Measurements from ENCODE around the gene TRPV2. TPM values are rescaled to one million over a fixed set of nuclear protein-coding genes. Genes with fewer than 3 reads are reported as not detected.

TRPV2 gene
- total and polyA plus RNA-seq, 2 of the 4 experiments (the other 2 are of a cell fraction), result 30.8 to 32.8 TPM

DNA sequence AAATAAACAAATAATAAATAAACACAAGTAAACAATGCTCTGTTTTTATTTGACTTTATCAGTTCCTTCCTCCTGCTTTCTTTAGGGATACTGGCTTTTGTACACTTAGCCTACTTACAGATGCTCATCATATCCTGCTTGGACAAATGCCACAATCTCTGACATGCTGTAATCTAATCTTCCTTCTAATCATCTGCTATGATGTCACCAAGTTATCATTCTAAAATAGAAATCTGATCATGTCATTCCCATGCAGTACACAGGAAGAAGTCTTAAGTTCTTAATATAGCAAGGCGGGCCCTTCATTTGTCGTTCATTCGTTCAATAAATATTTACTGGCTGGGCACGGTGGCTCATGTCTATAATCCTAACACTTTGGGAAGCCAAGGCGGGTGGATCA lies 43.6 kb upstream of the TRPV2 start:
- no peak overlapping the region for H3K14ac ChIP-seq (replicated peaks; ENCODE audit: low read depth, low read length)
- H3K79me1 ChIP-seq (ENCODE audit: low read depth in 1 of 2, low read length in 2 of 2), result no peaks in the 10 kb centered on the region
- WGBS, 2 experiments (ENCODE audit: extremely low coverage in 2 of 2, insufficient read length in 1 of 2), result no CpG with 5 or more reads among the region's 5 CpGs
- H4K5ac ChIP-seq (ENCODE audit: low read depth, low read length), result no peak overlapping the region
- intact Hi-C loops (cut with micrococcal nuclease) (no loop called here), in situ Hi-C loops (cut with MboI; ENCODE audit: low sequenced_read_pairs) (no loop called here), dilution Hi-C loops (cut with HindIII; ENCODE audit: low sequenced_read_pairs, unreplicated experiment) (no loop called here)
- no peak overlapping the region for H4K91ac ChIP-seq (ENCODE audit: insufficient read depth, low read depth, low read length)
- no peaks in the 10 kb centered on the region for H3K9me3 ChIP-seq (ENCODE audit: control insufficient read depth, insufficient read depth, low read length)
- H2BK120ac ChIP-seq (ENCODE audit: low read depth, low read length), result no peak overlapping the region
- no peak for TF ChIP-seq MXI1 (IDR thresholded peaks at IDR 0.05; ENCODE audit: borderline replicate concordance, low read depth, low read length)
- TF ChIP-seq POLR2A (IDR thresholded peaks at IDR 0.05; ENCODE audit: low read depth, low read length), result no peak
- TF ChIP-seq, protein P1, sequence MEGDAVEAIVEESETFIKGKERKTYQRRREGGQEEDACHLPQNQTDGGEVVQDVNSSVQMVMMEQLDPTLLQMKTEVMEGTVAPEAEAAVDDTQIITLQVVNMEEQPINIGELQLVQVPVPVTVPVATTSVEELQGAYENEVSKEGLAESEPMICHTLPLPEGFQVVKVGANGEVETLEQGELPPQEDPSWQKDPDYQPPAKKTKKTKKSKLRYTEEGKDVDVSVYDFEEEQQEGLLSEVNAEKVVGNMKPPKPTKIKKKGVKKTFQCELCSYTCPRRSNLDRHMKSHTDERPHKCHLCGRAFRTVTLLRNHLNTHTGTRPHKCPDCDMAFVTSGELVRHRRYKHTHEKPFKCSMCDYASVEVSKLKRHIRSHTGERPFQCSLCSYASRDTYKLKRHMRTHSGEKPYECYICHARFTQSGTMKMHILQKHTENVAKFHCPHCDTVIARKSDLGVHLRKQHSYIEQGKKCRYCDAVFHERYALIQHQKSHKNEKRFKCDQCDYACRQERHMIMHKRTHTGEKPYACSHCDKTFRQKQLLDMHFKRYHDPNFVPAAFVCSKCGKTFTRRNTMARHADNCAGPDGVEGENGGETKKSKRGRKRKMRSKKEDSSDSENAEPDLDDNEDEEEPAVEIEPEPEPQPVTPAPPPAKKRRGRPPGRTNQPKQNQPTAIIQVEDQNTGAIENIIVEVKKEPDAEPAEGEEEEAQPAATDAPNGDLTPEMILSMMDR (conservative IDR thresholded peaks at IDR 0.05; ENCODE audit: low read depth, low read length), result no peak
- TF ChIP-seq, protein P2, sequence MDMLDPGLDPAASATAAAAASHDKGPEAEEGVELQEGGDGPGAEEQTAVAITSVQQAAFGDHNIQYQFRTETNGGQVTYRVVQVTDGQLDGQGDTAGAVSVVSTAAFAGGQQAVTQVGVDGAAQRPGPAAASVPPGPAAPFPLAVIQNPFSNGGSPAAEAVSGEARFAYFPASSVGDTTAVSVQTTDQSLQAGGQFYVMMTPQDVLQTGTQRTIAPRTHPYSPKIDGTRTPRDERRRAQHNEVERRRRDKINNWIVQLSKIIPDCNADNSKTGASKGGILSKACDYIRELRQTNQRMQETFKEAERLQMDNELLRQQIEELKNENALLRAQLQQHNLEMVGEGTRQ (IDR thresholded peaks at IDR 0.05; ENCODE audit: low read depth, low read length), result no peak
- TF ChIP-seq NFE2L2 (IDR thresholded peaks at IDR 0.05; ENCODE audit: low read depth, low read length), result no peak; the same call in 1 of the 2 replicates
- TF ChIP-seq CEBPB (IDR thresholded peaks at IDR 0.05; ENCODE audit: low read depth, low read length), result no peak
- no peak overlapping the region for H3K9ac ChIP-seq (ENCODE audit: low read depth, low read length)
- no peak overlapping the region for H2AK9ac ChIP-seq (replicated peaks; ENCODE audit: low read depth, low read length, poor library complexity)
- peak; percentile 98 for DNase-seq
- H3K27ac ChIP-seq (ENCODE audit: insufficient read depth, low read length), result no peak overlapping the region
- H3K9me1 ChIP-seq (ENCODE audit: insufficient read depth, low read length), result no peaks in the 10 kb centered on the region
- no peak overlapping the region for H3K56ac ChIP-seq (ENCODE audit: extremely low read depth, insufficient read depth, low read length)
- no peak overlapping the region for H3K23ac ChIP-seq (ENCODE audit: low read depth, low read length)
- no peak overlapping the region for H3K4me3 ChIP-seq (ENCODE audit: insufficient read depth, low read depth, low read length)
- H3K27me3 ChIP-seq (ENCODE audit: control insufficient read depth, insufficient read depth, low read length), result no peaks in the 10 kb centered on the region
- H2BK20ac ChIP-seq (ENCODE audit: low read depth, low read length), result no peak overlapping the region
- BruUV-seq (replicated peaks), result no TSS peak
- no peak overlapping the region for H2BK15ac ChIP-seq (ENCODE audit: low read depth, low read length)
- H2BK5ac ChIP-seq (ENCODE audit: low read depth, low read length, poor library complexity, severe bottlenecking), result no peak overlapping the region
- H3K4me2 ChIP-seq (ENCODE audit: low read depth, low read length), result no peak overlapping the region
- no peaks in the 10 kb centered on the region for H4K20me1 ChIP-seq (ENCODE audit: insufficient read depth, low read length)
- H3K4me1 ChIP-seq (ENCODE audit: control insufficient read depth, insufficient read depth, low read length), result no peaks in the 10 kb centered on the region
- no peak overlapping the region for H3K4ac ChIP-seq (ENCODE audit: low read depth, low read length)
- POLR2A ChIA-PET (ENCODE audit: unreplicated experiment), result interaction anchor here (1.0 kb wide), 1 partner anchor 9 kb away, joined by 3 read pairs; the partner anchor contains the start of gene UBB
- ATAC-seq (ENCODE audit: low read depth), result peak; percentile 51
- CTCF ChIA-PET, result interaction anchor here (0.9 kb wide), 1 partner anchor 16 kb away, joined by 4 read pairs; no protein-coding TSS in a partner anchor
- H3K36me3 ChIP-seq (ENCODE audit: control insufficient read depth, insufficient read depth, low read length), result no peaks in the 10 kb centered on the region
- H2AFZ ChIP-seq (replicated peaks; ENCODE audit: low read length, poor library complexity), result no peak overlapping the region
- no peak overlapping the region for H3K18ac ChIP-seq (ENCODE audit: low read depth, low read length)
- H4K8ac ChIP-seq (ENCODE audit: low read depth in 2 of 2, low read length in 2 of 2), result no peak overlapping the region
- no peak overlapping the region for H2AK5ac ChIP-seq (ENCODE audit: low read depth, low read length)

All from IMR-90 (cell line).